ENCODE measurements around the gene MEIS2.

MEIS2 gene

DNA sequence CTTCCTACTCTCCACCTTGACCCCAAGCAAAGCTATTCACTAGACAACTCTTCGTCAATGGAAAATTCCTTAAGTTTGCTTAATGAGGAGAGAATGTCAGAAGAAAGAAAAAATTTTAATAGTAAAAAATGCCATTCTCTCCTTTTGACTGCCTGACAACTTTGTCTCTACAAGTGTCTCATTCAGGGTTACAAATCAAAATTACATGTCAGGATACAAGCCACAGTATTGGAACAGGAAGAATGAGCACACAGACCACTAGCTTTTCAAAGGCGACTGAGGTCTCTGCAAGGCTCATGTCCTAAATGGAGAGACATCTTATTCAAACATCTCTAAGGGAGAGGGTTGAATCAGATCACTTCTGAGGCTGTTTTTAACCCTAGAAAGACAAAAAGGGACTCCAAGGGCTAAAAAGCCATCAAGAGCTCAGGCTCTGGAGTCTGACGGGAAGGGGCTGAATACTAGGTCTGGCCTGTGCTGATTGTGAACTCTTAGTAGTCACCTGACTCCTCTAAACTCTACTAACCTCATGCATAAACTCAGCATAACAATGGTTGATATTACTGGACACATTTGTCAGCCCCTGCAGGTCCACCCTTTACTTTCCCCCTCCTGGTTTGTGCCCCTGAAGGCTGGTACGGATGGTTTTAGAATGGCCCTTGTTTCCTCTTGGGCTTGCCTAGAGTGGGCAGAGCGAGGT is 12.8 kb upstream of the MEIS2 start:
- DNase-seq (ENCODE audit: low read depth) = no peak

GRCh38 chr15:37112171-37112570 is 11.8 kb upstream of the MEIS2 start:
- no peak for DNase-seq (ENCODE audit: low read depth)

DNA sequence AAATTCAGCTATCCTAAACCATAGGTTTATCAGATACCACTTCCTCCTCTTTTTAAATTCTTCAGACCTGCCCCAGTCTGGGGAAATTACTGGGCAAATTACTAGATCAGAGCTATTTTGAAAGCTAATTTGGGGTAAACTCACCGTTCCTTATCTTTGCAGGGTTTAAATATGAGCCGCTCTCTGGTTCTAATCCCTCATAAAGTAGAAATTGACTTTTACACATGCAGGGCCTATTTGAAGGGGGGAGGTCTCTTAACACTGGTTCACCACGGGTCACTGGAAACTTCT is 11.0 kb upstream of the MEIS2 start:
- no peak for DNase-seq (ENCODE audit: low read depth)

- DNase-seq (ENCODE audit: low read depth) = no peak
Measured at GRCh38 chr15:37109872-37110572, 9.7 kb upstream of the MEIS2 start.

GRCh38 chr15:37109168-37109871 is 9.0 kb upstream of the MEIS2 start:
- no peak for DNase-seq (ENCODE audit: low read depth)

GRCh38 chr15:37108381-37109167 is 8.2 kb upstream of the MEIS2 start:
- DNase-seq (ENCODE audit: low read depth) = no peak

DNA sequence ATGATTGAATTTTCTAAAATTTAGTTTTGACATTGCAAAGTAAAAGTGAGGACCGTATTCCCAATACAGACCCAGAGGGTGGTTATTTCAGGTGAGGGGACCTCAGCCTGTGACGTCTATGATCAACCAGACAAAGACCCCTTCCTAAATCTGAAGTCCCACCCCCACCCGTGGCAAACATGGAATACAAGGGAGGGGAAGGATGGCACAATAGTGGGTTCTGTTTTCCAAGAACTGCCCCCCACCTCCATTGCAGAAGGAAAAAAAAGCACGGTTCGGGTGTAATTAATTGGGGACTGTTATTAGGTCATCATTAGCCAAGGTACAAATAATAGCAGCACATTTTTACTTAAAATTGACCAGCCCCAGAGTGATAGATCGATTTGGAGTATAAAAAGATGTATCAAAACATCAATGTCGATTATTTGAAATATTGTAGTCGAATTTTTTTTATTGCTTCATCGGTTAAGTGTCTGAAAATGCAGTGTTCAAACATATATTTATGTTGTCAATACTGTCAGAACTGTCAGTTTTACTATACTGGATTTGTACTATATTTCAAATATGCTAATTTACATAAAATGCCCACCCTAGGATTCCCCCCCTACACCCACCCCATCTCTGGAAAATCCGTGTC is 7.5 kb upstream of the MEIS2 start:
- DNase-seq (ENCODE audit: low read depth) = no peak

- DNase-seq (ENCODE audit: low read depth) = no peak
Measured at GRCh38 chr15:37107071-37107743, 6.9 kb upstream of the MEIS2 start.

DNA sequence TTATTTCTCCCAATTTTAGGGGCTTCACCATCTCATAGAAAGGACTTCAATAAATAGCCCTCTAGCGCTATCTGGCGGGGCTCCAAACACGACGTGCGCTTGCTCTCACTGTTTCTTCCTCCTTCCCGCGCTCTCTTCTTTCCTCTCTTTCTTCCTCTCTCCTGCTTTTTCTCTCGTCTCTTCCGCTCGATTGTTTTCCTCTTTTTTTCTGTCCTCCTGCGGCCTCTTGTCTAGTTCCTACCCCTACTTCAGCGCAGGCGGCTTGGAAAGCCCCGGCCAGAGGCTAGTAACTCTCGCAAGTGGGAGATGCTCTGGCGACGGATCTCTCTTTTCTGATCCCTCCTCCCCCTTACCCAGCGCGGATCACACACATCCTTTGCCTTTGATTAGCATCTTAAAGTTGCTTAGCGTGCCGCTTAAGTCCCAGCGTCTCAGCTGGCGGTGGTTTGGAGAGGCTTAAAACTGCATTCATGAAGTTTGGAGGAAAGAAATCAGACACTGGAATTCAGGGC is 6.2 kb upstream of the MEIS2 start:
- no peak for DNase-seq (ENCODE audit: low read depth)

DNA sequence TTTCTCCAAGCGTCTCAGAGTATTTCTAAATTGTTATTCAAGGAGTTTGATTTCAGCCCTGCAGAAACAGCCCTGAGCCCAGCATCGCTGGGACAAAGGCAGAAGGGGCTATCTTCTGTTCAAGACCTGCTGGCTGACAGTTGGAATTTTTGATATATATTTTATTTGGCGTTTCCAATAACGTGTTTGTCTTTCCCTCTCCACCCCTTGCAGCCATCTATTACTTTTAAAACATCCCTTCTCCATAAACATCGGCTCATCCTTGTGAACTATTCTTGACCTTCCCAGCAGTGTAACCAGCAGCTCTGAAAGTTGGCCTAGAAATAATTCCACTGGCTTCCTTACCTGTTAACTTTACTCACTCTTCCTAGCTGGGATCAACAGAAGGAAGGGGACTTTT is 5.5 kb upstream of the MEIS2 start:
- no peak for DNase-seq (ENCODE audit: low read depth)

DNA sequence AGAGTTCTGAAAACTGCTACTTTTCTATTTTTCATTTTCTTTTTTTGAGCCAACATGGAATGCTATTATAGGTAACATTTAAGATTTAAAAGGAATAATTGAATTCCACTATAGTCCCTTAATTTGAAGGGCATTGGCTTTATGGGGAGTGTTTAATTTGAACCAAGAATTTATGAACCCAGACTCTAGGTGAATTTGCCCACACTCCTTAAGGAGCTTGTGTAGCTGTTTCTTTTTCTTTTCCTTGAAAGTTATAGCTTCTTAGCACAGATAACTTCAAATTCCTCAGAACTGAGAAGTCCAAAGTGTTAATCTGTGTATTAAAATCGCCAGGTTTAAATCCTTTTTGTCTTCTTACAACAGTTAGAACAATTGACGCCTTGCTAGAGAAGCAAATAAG is 4.7 kb upstream of the MEIS2 start:
- DNase-seq (ENCODE audit: low read depth) = no peak

DNA sequence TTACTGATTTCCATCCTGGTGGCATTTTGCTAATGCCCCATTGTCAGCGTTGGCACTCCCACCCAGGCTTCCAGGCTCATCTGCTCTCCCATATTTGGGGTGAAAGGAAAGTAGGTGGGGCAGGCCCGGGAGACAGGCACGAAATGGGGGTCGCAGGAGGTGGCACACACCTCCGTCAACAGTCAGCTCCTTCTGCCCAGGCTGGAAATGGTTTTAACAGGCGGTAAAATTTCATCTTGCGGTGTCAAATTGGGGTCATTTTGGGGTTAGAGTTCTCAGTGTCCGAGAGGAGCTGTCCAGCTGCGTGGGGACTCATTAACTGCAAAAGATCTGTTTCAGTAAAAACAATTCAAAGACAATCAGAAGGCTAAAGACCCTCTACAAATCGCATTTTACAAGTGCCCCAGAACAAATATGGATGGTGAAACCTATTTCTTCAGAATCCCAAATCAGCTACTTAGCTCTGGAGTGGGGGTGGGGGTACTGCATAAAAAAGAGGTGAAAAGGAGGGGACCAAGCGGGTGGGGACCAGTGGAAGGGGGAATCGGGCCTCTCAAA is 4.2 kb upstream of the MEIS2 start:
- no peak for DNase-seq (ENCODE audit: low read depth)

DNA sequence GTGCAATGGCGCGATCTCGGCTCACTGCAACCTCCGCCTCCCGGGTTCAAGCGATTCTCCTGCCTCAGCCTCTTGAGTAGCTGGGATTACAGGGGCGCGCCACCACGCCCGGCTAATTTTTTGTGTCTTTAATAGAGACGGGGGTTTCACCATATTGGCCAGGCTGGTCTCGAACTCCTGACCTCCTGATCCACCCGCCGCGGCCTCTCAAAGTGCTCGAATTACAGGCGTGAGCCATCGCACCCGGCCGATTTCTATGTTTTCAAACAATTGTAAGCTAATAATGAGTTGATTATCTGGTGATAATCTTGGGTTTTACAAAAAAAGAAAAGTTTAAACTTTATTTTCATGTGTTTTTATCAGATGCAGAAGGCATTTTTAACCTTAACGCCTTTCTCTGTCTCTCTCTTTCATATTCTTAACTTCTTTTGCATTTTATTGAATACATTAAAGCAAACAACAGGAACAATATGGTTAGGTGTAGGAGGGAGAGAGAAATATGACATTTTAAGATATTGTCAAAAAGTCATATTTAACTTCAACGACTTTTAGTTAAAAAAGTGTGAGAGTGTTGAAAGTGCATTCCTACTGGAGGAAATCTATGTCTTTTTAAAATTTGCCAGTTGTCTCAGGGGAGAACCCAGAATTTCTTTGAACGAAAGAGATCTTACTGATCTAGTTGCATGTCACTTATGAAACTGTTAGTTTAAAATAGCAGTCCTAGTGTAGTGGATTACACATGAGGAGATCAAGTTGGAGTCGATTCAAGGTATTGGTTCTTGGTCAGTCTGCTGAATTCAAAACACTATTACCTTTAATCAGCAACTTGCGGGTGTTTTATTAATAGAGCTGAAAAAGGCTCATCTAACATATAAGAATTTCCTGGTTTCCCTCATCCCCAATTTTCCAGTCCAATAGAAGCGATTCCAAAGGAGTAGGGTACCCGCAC is 3.4 kb upstream of the MEIS2 start:
- DNase-seq (ENCODE audit: low read depth) = no peak

DNA sequence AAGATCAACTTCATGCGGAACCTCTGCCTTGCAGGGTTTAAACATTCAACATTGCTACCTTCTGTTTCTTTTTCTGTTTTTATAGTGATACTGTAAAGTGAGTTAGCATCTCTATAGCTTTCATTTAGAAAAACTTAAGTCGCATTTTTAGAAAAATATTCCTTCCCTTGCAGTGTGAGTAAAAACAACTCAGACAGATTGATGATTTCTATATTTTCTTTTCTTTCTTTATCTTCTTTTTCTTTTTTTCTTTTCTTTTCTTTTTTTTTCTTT is 2.8 kb upstream of the MEIS2 start:
- no peak for DNase-seq (ENCODE audit: low read depth)

DNA sequence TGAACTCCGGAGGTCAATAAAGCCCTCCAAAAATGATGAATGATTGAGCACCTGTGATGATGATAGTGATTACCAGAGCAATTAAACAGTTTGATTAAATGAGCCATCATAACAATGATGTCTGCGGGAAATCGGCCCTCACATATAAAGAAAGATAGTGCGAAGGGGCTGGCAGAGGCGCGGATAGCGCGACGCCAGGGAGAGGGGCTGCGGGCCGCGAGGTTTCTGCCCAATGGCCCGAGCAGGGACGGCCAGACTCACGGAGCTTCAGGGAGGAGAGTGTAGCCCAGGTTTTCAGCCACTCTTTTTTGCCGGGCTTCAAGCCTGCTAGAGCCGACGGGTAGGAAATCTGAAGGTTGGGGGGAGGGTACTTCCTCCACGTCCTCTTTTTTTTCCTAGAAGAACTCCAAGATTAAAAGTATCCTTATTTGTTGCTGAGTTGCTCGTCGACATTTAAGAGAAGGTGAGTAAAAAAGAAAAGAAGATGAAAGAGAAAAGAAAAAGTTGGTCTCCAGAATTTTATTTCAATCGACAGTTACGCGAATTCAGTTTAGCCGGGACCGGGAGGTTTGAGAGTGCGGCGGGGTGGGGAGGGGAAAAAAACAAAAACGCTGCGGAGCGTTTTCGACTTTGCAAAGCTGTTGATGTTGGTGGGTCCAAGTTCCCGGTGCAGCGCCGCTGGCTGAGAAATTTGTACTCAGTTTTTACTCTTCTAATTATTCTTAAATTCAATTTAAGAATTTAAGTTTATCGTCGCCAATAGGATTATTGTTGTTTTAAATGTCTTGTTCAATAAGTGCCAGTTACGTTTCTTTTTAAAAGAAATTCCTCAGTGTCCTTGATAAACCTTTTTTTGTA is 2.2 kb upstream of the MEIS2 start:
- no peak for DNase-seq (ENCODE audit: low read depth)

DNA sequence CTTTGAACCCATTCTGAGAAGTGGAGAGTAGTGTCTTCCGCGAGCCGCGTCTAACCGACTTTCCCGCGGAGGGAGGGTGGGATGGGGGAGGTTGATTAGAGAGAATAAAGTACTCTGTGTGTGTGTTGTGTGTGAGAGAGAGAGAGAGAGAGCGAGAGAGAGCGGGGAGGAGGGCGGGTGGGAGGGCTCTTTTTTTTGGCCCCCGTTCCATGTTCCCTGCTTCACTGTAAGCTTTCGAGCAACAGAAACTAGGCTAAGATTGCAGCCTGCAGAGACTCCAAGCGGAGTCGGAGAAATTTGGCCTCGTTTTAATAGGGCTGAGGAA is 1.6 kb upstream of the MEIS2 start:
- DNase-seq (ENCODE audit: low read depth) = no peak

DNA sequence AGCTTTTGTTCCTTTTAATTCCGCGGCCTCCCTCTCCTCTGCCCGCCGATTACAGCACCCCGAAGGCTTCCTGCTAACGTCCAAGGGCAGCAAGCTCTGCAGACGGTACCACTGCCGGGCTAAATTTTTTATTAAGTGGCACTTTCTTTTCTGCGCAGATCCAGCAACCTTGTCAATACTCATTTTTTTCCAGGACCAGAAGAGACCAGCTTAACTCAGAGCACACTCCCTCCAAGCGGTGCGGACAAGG is 542 bp upstream of the MEIS2 start:
- no peak for DNase-seq (ENCODE audit: low read depth)

DNA sequence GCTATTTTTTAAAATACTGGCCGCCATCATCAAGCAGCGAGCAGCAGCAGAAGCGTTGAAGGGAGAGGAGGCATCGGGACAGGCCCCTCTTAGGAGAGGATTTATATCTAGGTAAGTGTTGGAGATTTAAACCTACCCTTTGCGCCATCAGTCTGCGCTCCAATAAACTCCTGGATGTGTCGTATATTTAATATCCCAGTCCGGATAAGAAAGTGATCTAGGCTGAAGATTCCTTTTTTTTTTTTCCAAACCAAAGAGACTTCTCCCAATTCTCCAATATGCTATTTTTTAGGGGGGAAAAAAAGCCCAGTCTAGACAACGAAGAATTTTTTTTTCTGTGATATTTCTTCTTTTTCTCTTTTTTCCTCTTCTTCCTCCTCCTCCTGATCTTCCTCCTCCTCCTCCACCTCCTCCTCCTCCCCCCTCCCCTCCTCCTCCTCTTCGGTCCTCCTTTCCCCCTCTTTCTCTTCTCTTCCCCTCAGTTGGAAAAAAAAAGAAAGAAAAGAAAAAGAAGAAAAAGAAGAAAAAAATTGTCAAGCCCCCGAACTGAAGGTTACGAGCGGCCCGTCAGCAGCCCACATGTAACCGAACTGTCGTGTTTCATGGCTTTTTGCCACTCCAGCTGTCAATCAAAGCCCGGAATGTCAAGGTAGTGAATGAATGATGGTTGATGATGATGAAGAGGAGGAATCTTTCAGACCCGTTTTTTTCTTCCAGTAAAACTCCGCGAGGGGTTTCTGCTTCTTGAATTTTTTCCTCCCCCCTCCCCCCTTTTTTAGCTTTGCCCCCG is 835 bp downstream of the MEIS2 start:
- DNase-seq (ENCODE audit: low read depth) = no peak
